ENCODE data around the gene AIP.

The AIP gene

GRCh38 chr11:67449116-67449844, 33.5 kb upstream of the AIP start:
- Histone ChIP-seq H3K4me2 (ENCODE audit: low read length) (no peak overlapping the region), H3K27ac (ENCODE audit: low read length) (no peak overlapping the region), H3K9ac (ENCODE audit: low read length) (no peak overlapping the region), H4K20me1 (ENCODE audit: insufficient read depth, low read length) (no peaks in the 10 kb centered on the region), H3K4me3 (ENCODE audit: low read length) (no peak overlapping the region), H3K27me3 (ENCODE audit: low read depth, low read length) (0 out of 2 replicates have a peak, but pooled peaks cover 2% of the 10 kb centered on the region), H3K9me3 (ENCODE audit: insufficient read depth, low read length) (no peaks in the 10 kb centered on the region), H3K79me2 (ENCODE audit: low read length) (no peaks in the 10 kb centered on the region), H3K4me1 (ENCODE audit: low read length) (peaks cover 35% of the 10 kb centered on the region), H3K36me3 (replicated peaks; ENCODE audit: low read depth, low read length) (no peaks in the 10 kb centered on the region), H2AFZ (ENCODE audit: low read depth, low read length) (no peak overlapping the region)
- TF ChIP-seq EZH2phosphoT487 (IDR thresholded peaks at IDR 0.05; ENCODE audit: low read depth) (no peak), CTCF (IDR thresholded peaks at IDR 0.05; ENCODE audit: low read depth, low read length) (no peak)

GRCh38 chr11:67450796-67451657, 31.8 kb upstream of the AIP start:
- no peaks in the 10 kb centered on the region for H3K36me3 ChIP-seq (replicated peaks; ENCODE audit: low read depth, low read length)
- H3K4me3 ChIP-seq (ENCODE audit: low read length): no peak overlapping the region
- peaks cover 18% of the 10 kb centered on the region for H3K4me1 ChIP-seq (ENCODE audit: low read length)
- 0 out of 2 replicates have a peak, but pooled peaks cover 2% of the 10 kb centered on the region for H3K27me3 ChIP-seq (ENCODE audit: low read depth, low read length)
- H3K27ac ChIP-seq (ENCODE audit: low read length): no peak overlapping the region
- no peak overlapping the region for H2AFZ ChIP-seq (ENCODE audit: low read depth, low read length)
- H4K20me1 ChIP-seq (ENCODE audit: insufficient read depth, low read length): no peaks in the 10 kb centered on the region
- no peak for TF ChIP-seq EZH2phosphoT487 (IDR thresholded peaks at IDR 0.05; ENCODE audit: low read depth)
- no peaks in the 10 kb centered on the region for H3K79me2 ChIP-seq (ENCODE audit: low read length)
- H3K4me2 ChIP-seq (ENCODE audit: low read length): no peak overlapping the region
- H3K9ac ChIP-seq (ENCODE audit: low read length): no peak overlapping the region
- no peaks in the 10 kb centered on the region for H3K9me3 ChIP-seq (ENCODE audit: insufficient read depth, low read length)

GRCh38 chr11:67451658-67451976, 31.2 kb upstream of the AIP start:
- Histone ChIP-seq H3K79me2 (ENCODE audit: low read length) (no peaks in the 10 kb centered on the region), H3K27ac (ENCODE audit: low read length) (no peak overlapping the region), H3K4me1 (ENCODE audit: low read length) (peaks cover 12% of the 10 kb centered on the region), H3K4me2 (ENCODE audit: low read length) (no peak overlapping the region), H3K9me3 (ENCODE audit: insufficient read depth, low read length) (no peaks in the 10 kb centered on the region), H3K27me3 (ENCODE audit: low read depth, low read length) (0 out of 2 replicates have a peak, but pooled peaks cover 2% of the 10 kb centered on the region), H3K9ac (ENCODE audit: low read length) (no peak overlapping the region), H2AFZ (ENCODE audit: low read depth, low read length) (no peak overlapping the region), H4K20me1 (ENCODE audit: insufficient read depth, low read length) (no peaks in the 10 kb centered on the region), H3K36me3 (replicated peaks; ENCODE audit: low read depth, low read length) (no peaks in the 10 kb centered on the region), H3K4me3 (ENCODE audit: low read length) (no peak overlapping the region)
- TF ChIP-seq CTCF (IDR thresholded peaks at IDR 0.05; ENCODE audit: low read depth, low read length) (no peak), EZH2phosphoT487 (IDR thresholded peaks at IDR 0.05; ENCODE audit: low read depth) (no peak)

- no peak within 1 kb of the TSS for H2AFZ ChIP-seq (ENCODE audit: low read depth, low read length)
- H3K4me1 ChIP-seq (ENCODE audit: low read length): peaks cover 4% of the 10 kb centered on the region
- TF ChIP-seq EZH2phosphoT487 (IDR thresholded peaks at IDR 0.05; ENCODE audit: low read depth) (no peak), CTCF (IDR thresholded peaks at IDR 0.05; ENCODE audit: low read depth, low read length) (no peak)
- H3K27me3 ChIP-seq (ENCODE audit: low read depth, low read length): 0 out of 2 replicates have a peak, but pooled peaks cover 2% of the 10 kb centered on the region
- H3K4me2 ChIP-seq (ENCODE audit: low read length): no peak within 1 kb of the TSS
- H3K9ac ChIP-seq (ENCODE audit: low read length): no peak within 1 kb of the TSS
- no peaks in the 10 kb centered on the region for H4K20me1 ChIP-seq (ENCODE audit: insufficient read depth, low read length)
- no peak within 1 kb of the TSS for H3K27ac ChIP-seq (ENCODE audit: low read length)
- no peaks in the 10 kb centered on the region for H3K9me3 ChIP-seq (ENCODE audit: insufficient read depth, low read length)
- no peaks in the 10 kb centered on the region for H3K79me2 ChIP-seq (ENCODE audit: low read length)
- no peaks in the 10 kb centered on the region for H3K36me3 ChIP-seq (replicated peaks; ENCODE audit: low read depth, low read length)
- no peak within 1 kb of the TSS for H3K4me3 ChIP-seq (ENCODE audit: low read length)
Measured at GRCh38 chr11:67452141-67452952, 30.5 kb upstream of the AIP start, which contains the start of gene GPR152. TSS of gene GPR152 (minus strand) at chr11:67452729. CDS start at chr11:67452724, 5 bp downstream.
